ENCODE results near the gene ANAPC2.

ANAPC2 gene

DNA sequence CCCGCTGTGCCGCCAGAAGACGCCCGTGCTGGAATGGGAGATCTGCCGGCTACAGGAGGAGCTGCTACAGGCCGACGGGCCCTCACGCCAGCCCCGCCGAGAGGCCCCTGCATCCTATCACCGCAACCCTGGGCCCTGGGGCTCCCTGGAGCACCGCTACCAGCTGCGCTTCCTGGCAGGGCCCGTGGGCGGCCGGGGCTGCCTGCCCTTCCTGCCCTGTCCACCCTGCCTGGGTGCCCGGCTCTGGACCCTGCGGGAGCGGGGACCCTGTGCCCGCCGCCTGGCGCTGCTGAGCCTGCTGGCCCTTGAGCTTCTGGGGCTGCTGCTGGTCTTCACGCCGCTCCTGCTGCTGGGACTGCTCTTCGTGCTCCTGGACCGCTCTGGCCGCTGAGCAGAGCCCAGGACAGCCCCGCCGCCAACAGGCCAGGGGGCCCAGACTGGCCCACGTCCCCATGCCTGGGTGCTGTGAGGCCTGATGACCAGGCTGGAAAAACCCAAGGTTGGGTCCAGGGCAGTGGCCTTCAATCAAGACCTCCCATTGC, 29.9 kb upstream of the ANAPC2 start:
- H3K4me3 ChIP-seq (ENCODE audit: low read length in 2 of 2) = no peak overlapping the region
- H2AK5ac ChIP-seq (ENCODE audit: low read depth, low read length) = no peak overlapping the region
- no peak overlapping the region for H3K14ac ChIP-seq (ENCODE audit: low read length)
- H3K4ac ChIP-seq (ENCODE audit: low read length) = no peak overlapping the region
- no peak overlapping the region for H2BK12ac ChIP-seq (ENCODE audit: low read length)
- peaks cover 15% of the 10 kb centered on the region for H3K79me1 ChIP-seq (ENCODE audit: low read depth, low read length)
- peaks cover 0 to 10% (median 3%) of the 10 kb centered on the region in 3 experiments for H3K27me3 ChIP-seq (ENCODE audit: control insufficient read depth in 3 of 3, insufficient read depth in 3 of 3, low read depth in 1 of 3, low read length in 3 of 3)
- no peak overlapping the region for H3K4me2 ChIP-seq (ENCODE audit: insufficient read depth, low read length, poor library complexity, severe bottlenecking)
- no peaks in the 10 kb centered on the region for H3K9me3 ChIP-seq (replicated peaks in 1 of 2; ENCODE audit: control insufficient read depth in 2 of 2, insufficient read depth in 1 of 2, low read depth in 1 of 2, low read length in 2 of 2)
- peak overlapping the region; percentile 65 for H4K8ac ChIP-seq (ENCODE audit: low read depth, low read length)
- H3K36me3 ChIP-seq (replicated peaks in 1 of 2; ENCODE audit: control insufficient read depth in 2 of 2, insufficient read depth in 2 of 2, low read length in 2 of 2) = peaks cover 11 to 30% of the 10 kb centered on the region in 2 donors
- WGBS, 2 donors (ENCODE audit: extremely low coverage in 2 of 2, insufficient read length in 2 of 2, insufficient replicate concordance in 1 of 2) = no CpG with 5 or more reads among the region's 30 CpGs
- DNase-seq (ENCODE audit: low spot score) = no peak
- H3K23ac ChIP-seq (ENCODE audit: low read depth, low read length, poor library complexity) = peak overlapping the region; percentile 80
- no peak overlapping the region for H4K91ac ChIP-seq (ENCODE audit: low read depth, low read length, poor library complexity)
- no peak overlapping the region for H2BK120ac ChIP-seq (ENCODE audit: low read depth, low read length)
- H2BK15ac ChIP-seq (ENCODE audit: low read length) = no peak overlapping the region
- H3K27ac ChIP-seq (replicated peaks; ENCODE audit: low read length) = no peak overlapping the region
- no peak overlapping the region for H2BK5ac ChIP-seq (ENCODE audit: low read length)
- peak overlapping the region; percentile 21 for H3K9ac ChIP-seq (ENCODE audit: low read depth, low read length, poor library complexity)
- H3K18ac ChIP-seq (ENCODE audit: low read length) = no peak overlapping the region
- H2AFZ ChIP-seq (ENCODE audit: low read length) = no peak overlapping the region
- peaks cover 8 to 15% of the 10 kb centered on the region in 2 donors for H3K4me1 ChIP-seq (ENCODE audit: control insufficient read depth in 2 of 2, insufficient read depth in 1 of 2, low read depth in 1 of 2, low read length in 2 of 2)

DNA sequence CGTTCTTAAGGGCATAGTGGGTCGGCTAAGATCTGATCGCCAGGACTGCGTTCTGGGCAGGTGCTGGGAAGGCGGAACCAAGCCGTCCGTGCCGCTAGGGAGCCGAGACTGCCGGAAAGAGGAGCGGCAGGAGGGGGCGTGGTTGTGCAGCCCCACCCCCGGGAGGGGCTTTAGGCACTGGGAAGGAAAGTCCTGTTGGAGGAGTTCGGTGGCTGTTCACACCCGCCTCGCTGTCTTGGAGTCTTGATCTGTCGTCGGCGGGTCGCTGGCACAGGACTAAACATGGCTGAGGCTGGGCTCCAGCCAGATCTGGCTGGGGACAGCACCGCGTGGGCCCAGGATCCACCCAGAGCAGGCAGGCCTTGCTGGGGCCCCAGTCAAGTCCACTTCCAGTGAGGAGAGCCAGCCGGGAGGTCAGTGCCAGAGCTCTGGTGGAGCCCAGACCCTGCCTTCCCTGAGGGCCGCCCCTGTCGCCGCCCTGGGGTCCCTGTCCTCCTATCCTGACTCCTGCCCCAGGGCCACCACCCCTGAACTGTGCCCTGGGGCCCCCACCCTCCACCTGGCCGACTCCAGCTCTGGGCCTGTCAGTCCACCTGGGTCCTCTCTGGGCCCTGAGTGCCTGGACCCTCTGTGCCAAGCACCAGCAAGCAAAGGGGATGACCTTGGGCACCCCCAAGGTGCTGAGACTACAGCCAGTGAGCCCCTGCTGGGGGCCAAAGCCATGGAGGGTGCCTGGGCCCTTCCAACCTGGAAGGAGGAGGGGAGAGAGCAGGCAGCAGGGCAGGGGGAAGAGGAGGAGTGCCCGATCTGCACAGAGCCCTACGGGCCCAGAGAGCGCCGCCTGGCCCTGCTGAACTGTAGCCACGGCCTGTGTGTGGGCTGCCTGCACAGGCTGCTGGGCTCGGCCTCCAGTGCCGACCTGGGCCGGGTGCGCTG, 29.2 kb upstream of the ANAPC2 start:
- no peak overlapping the region for H2BK15ac ChIP-seq (ENCODE audit: low read length)
- H3K79me1 ChIP-seq (ENCODE audit: low read depth, low read length) = peaks cover 18% of the 10 kb centered on the region
- peaks cover 3 to 9% of the 10 kb centered on the region in 2 donors for H3K4me1 ChIP-seq (ENCODE audit: control insufficient read depth in 2 of 2, insufficient read depth in 1 of 2, low read depth in 1 of 2, low read length in 2 of 2)
- H3K27ac ChIP-seq (replicated peaks; ENCODE audit: low read length) = no peak overlapping the region
- no peak overlapping the region for H4K91ac ChIP-seq (ENCODE audit: low read depth, low read length, poor library complexity)
- no peak overlapping the region for H3K4ac ChIP-seq (ENCODE audit: low read length)
- no peak overlapping the region for H2BK5ac ChIP-seq (ENCODE audit: low read length)
- H3K9me3 ChIP-seq (replicated peaks in 1 of 2; ENCODE audit: control insufficient read depth in 2 of 2, insufficient read depth in 1 of 2, low read depth in 1 of 2, low read length in 2 of 2) = no peaks in the 10 kb centered on the region
- H3K36me3 ChIP-seq (replicated peaks in 1 of 2; ENCODE audit: control insufficient read depth in 2 of 2, insufficient read depth in 2 of 2, low read length in 2 of 2) = peaks cover 17 to 36% of the 10 kb centered on the region in 2 donors
- no peak overlapping the region for H3K9ac ChIP-seq (ENCODE audit: low read depth, low read length, poor library complexity)
- peak overlapping the region; percentile 58 for H2BK12ac ChIP-seq (ENCODE audit: low read length)
- no peak overlapping the region for H3K18ac ChIP-seq (ENCODE audit: low read length)
- no peak for DNase-seq (ENCODE audit: low spot score)
- no peak overlapping the region for H2AFZ ChIP-seq (ENCODE audit: low read length)
- WGBS, 2 donors (ENCODE audit: extremely low coverage in 2 of 2, insufficient read length in 2 of 2, insufficient replicate concordance in 1 of 2) = no CpG with 5 or more reads among the region's 36 CpGs
- no peak overlapping the region for H3K4me2 ChIP-seq (ENCODE audit: insufficient read depth, low read length, poor library complexity, severe bottlenecking)
- peak overlapping the region; percentile 80 for H3K23ac ChIP-seq (ENCODE audit: low read depth, low read length, poor library complexity)
- H4K8ac ChIP-seq (ENCODE audit: low read depth, low read length) = no peak overlapping the region
- H3K4me3 ChIP-seq (ENCODE audit: low read length in 2 of 2) = peak overlapping the region in 1 of 2 donors; percentile 40
- H2BK120ac ChIP-seq (ENCODE audit: low read depth, low read length) = no peak overlapping the region
- no peak overlapping the region for H3K14ac ChIP-seq (ENCODE audit: low read length)
- H3K27me3 ChIP-seq (ENCODE audit: control insufficient read depth in 3 of 3, insufficient read depth in 3 of 3, low read depth in 1 of 3, low read length in 3 of 3) = peaks cover 0 to 5% (median 3%) of the 10 kb centered on the region in 3 experiments
- peak overlapping the region; percentile 56 for H2AK5ac ChIP-seq (ENCODE audit: low read depth, low read length)

DNA sequence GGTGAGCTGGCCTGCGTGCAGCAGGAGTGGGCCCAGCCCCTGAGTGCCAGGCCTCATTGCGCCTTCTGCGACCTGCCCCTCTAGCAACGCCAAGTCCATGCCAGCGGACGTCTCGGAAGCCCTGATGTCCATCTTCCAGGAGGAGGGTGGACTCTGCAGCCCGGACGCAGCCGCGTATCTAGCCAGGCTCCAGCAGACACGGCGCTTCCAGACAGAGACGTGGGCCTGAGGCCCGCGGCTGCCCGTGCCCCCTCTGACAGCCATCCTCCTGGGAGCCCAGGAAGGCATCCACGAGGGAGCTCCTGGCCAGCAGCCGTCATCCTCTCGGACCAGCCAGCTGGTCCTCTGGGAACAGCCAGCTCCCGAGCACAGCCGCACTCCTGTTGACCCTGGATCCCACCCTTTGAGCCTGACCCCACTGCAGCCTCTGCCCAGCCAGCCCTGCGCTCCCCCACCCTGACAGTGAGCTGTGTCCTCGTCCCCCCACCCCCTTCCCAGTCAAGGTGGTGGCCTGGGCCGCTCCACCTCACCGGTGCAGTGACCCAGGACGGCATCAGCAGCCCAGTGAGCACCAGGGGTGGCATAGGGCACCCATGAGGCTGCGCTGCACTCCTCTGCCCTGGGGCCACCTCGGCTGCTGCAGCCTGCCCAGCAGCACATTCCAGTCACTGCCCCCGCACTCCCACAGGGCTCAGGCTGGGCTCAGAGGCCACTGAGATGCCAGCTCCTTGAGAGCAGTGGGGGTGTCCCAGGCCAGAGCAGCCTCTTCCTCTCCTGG, 28.0 kb upstream of the ANAPC2 start:
- Histone ChIP-seq H2BK12ac (ENCODE audit: low read length) (no peak overlapping the region), H2AFZ (ENCODE audit: low read length) (no peak overlapping the region), H4K91ac (ENCODE audit: low read depth, low read length, poor library complexity) (no peak overlapping the region), H2BK5ac (ENCODE audit: low read length) (no peak overlapping the region), H3K4ac (ENCODE audit: low read length) (no peak overlapping the region), H3K23ac (ENCODE audit: low read depth, low read length, poor library complexity) (no peak overlapping the region), H3K27ac (replicated peaks; ENCODE audit: low read length) (no peak overlapping the region), H3K4me1 (ENCODE audit: control insufficient read depth in 2 of 2, insufficient read depth in 1 of 2, low read depth in 1 of 2, low read length in 2 of 2) (peaks cover 2 to 8% of the 10 kb centered on the region in 2 donors), H2BK15ac (ENCODE audit: low read length) (no peak overlapping the region), H3K4me2 (ENCODE audit: insufficient read depth, low read length, poor library complexity, severe bottlenecking) (no peak overlapping the region), H3K9me3 (replicated peaks in 1 of 2; ENCODE audit: control insufficient read depth in 2 of 2, insufficient read depth in 1 of 2, low read depth in 1 of 2, low read length in 2 of 2) (no peaks in the 10 kb centered on the region), H2BK120ac (ENCODE audit: low read depth, low read length) (no peak overlapping the region), H3K9ac (ENCODE audit: low read depth, low read length, poor library complexity) (no peak overlapping the region), H3K14ac (ENCODE audit: low read length) (no peak overlapping the region), H3K36me3 (replicated peaks in 1 of 2; ENCODE audit: control insufficient read depth in 2 of 2, insufficient read depth in 2 of 2, low read length in 2 of 2) (peaks cover 17 to 46% of the 10 kb centered on the region in 2 donors), H2AK5ac (ENCODE audit: low read depth, low read length) (no peak overlapping the region), H3K18ac (ENCODE audit: low read length) (no peak overlapping the region), H3K4me3 (ENCODE audit: low read length in 2 of 2) (no peak overlapping the region), H3K27me3 (ENCODE audit: control insufficient read depth in 3 of 3, insufficient read depth in 3 of 3, low read depth in 1 of 3, low read length in 3 of 3) (no peaks in the 10 kb centered on the region), H3K79me1 (ENCODE audit: low read depth, low read length) (peaks cover 20% of the 10 kb centered on the region), H4K8ac (ENCODE audit: low read depth, low read length) (no peak overlapping the region)
- no peak for DNase-seq (ENCODE audit: low spot score)
- no CpG with 5 or more reads among the region's 30 CpGs for WGBS, 2 donors (ENCODE audit: extremely low coverage in 2 of 2, insufficient read length in 2 of 2, insufficient replicate concordance in 1 of 2)

Data from neuronal stem cell (in vitro differentiated cells).